KMS-11 (cell line): Measurements from ENCODE around the gene DMD.

ENCODE experiments used
- H2AFZ ChIP-seq: fragments of 200-600 bp; sonication (generic); 2 replicates; pipeline ENCODE4 v1.6.1; 2016; ENCODE audit warnings: antibody characterized with exemption, mixed run types, low read depth
- H3K27ac ChIP-seq: fragments of 200-600 bp; sonication (generic); 2 replicates; pipeline ENCODE4 v1.6.1; 2016; ENCODE audit warnings: mild to moderate bottlenecking, mixed run types
- H3K27me3 ChIP-seq: fragments of 200-600 bp; sonication (generic); 2 replicates; pipeline ENCODE4 v1.6.1; 2017; ENCODE audit warnings: mild to moderate bottlenecking, low read depth, mixed run types, moderate library complexity; ENCODE audit not compliant: insufficient read depth
- H3K36me3 ChIP-seq: fragments of 200-600 bp; sonication (generic); 2 replicates; pipeline ENCODE4 v1.6.1; 2017; ENCODE audit warnings: mild to moderate bottlenecking, mixed run types; ENCODE audit not compliant: insufficient read depth
- H3K4me1 ChIP-seq: fragments of 200-600 bp; sonication (generic); 2 replicates; pipeline ENCODE4 v1.6.1; 2016; ENCODE audit warnings: mild to moderate bottlenecking, low read depth, mixed run types; ENCODE audit not compliant: poor library complexity, severe bottlenecking
- H3K4me2 ChIP-seq: fragments of 200-600 bp; sonication (generic); 2 replicates; pipeline ENCODE4 v1.7.0; 2016; ENCODE audit warnings: mild to moderate bottlenecking, mixed run types
- H3K4me3 ChIP-seq: fragments of 200-600 bp; sonication (generic); IDR thresholded peaks from 2 replicates; pipeline ENCODE4 v1.6.1; 2017; ENCODE audit warnings: low read depth, low read length, mixed read lengths; ENCODE audit not compliant: insufficient read depth
- H3K79me2 ChIP-seq: fragments of 200-600 bp; sonication (generic); 2 replicates; pipeline ENCODE4 v1.6.1; 2016; ENCODE audit warnings: low read depth, mixed run types; ENCODE audit not compliant: insufficient read depth
- H3K9ac ChIP-seq: fragments of 200-600 bp; sonication (generic); 2 replicates; pipeline ENCODE4 v1.6.1; 2016; ENCODE audit warnings: mild to moderate bottlenecking, mixed run types
- H4K20me1 ChIP-seq: fragments of 200-600 bp; sonication (generic); 2 replicates; pipeline ENCODE4 v1.6.1; 2016; ENCODE audit warnings: mild to moderate bottlenecking, mixed run types; ENCODE audit not compliant: insufficient read depth
- TF ChIP-seq, protein P1 (sequence below): fragments of 200-600 bp; sonication (generic); conservative IDR thresholded peaks from 2 replicates; pipeline ENCODE4 v1.6.1; 2017; ENCODE audit warnings: low read depth, mild to moderate bottlenecking, antibody characterized with exemption, low read length, moderate library complexity, mixed read lengths

Gene DMD

DNA sequence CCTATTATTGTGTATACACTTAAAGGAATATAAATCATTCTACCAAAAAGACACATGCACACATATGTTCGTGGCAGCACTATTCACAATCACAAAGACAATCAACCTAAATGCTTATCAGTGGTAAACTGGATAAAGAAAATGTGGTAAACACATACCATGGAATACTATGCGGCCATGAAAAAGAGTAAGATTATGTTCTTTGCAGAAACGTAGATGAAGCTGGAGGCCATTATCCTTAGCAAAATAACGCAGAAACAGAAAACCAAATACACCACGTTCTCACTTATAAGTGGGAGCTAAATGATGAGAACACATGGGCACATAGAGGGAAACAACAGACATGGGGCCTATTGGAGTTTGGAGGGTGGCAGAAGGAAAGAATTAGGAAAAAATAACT lies 593.2 kb downstream of the DMD start:
- H3K4me2 ChIP-seq: no peak overlapping the region
- no peak overlapping the region for H2AFZ ChIP-seq
- no peaks in the 10 kb centered on the region for H3K79me2 ChIP-seq
- no peaks in the 10 kb centered on the region for H3K36me3 ChIP-seq
- no peak overlapping the region for H3K27ac ChIP-seq
- no peaks in the 10 kb centered on the region for H3K4me1 ChIP-seq
- H3K9ac ChIP-seq: no peak overlapping the region
- no peaks in the 10 kb centered on the region for H3K27me3 ChIP-seq
- no peaks in the 10 kb centered on the region for H4K20me1 ChIP-seq
- TF ChIP-seq, protein P1, sequence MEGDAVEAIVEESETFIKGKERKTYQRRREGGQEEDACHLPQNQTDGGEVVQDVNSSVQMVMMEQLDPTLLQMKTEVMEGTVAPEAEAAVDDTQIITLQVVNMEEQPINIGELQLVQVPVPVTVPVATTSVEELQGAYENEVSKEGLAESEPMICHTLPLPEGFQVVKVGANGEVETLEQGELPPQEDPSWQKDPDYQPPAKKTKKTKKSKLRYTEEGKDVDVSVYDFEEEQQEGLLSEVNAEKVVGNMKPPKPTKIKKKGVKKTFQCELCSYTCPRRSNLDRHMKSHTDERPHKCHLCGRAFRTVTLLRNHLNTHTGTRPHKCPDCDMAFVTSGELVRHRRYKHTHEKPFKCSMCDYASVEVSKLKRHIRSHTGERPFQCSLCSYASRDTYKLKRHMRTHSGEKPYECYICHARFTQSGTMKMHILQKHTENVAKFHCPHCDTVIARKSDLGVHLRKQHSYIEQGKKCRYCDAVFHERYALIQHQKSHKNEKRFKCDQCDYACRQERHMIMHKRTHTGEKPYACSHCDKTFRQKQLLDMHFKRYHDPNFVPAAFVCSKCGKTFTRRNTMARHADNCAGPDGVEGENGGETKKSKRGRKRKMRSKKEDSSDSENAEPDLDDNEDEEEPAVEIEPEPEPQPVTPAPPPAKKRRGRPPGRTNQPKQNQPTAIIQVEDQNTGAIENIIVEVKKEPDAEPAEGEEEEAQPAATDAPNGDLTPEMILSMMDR: no peak
- H3K4me3 ChIP-seq: no peak overlapping the region

- no peak overlapping the region for H3K4me2 ChIP-seq
- H3K4me3 ChIP-seq: no peak overlapping the region
- no peaks in the 10 kb centered on the region for H3K27me3 ChIP-seq
- H3K4me1 ChIP-seq: no peaks in the 10 kb centered on the region
- H4K20me1 ChIP-seq: no peaks in the 10 kb centered on the region
- H3K9ac ChIP-seq: no peak overlapping the region
- TF ChIP-seq, protein P1: no peak
- H3K27ac ChIP-seq: no peak overlapping the region
- no peaks in the 10 kb centered on the region for H3K36me3 ChIP-seq
- no peak overlapping the region for H2AFZ ChIP-seq
- no peaks in the 10 kb centered on the region for H3K79me2 ChIP-seq
These were observed 596.6 kb downstream of the DMD start for GRCh38 chrX:32614707-32615106.

DNA sequence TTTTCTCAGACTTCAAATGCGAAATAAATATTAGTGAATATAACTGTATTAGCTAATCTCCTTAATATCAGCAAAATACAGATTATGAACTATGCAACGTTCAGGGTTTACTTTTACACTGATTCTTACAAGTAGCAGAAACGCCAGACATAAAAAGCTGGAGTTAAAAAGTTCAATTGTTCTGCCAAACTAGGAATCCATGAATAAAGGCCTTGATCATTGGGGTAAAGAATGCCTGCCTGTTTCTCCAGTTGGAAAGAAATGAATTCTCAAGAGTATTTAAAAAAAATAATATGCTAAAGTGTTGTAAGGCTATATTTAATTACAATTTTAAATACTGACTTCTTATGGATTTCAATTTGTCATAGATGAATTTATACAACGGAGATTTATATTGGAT lies 612.2 kb downstream of the DMD start:
- H3K4me2 ChIP-seq: no peak overlapping the region
- H3K79me2 ChIP-seq: no peaks in the 10 kb centered on the region
- TF ChIP-seq, protein P1: no peak
- no peaks in the 10 kb centered on the region for H3K27me3 ChIP-seq
- no peak overlapping the region for H3K4me3 ChIP-seq
- H3K27ac ChIP-seq: no peak overlapping the region
- H3K36me3 ChIP-seq: no peaks in the 10 kb centered on the region
- no peak overlapping the region for H2AFZ ChIP-seq
- no peak overlapping the region for H3K9ac ChIP-seq
- no peaks in the 10 kb centered on the region for H3K4me1 ChIP-seq
- H4K20me1 ChIP-seq: no peaks in the 10 kb centered on the region

- H3K4me1 ChIP-seq: no peaks in the 10 kb centered on the region
- TF ChIP-seq, protein P1: no peak
- H3K4me2 ChIP-seq: no peak overlapping the region
- H3K79me2 ChIP-seq: no peaks in the 10 kb centered on the region
- H4K20me1 ChIP-seq: no peaks in the 10 kb centered on the region
- no peak overlapping the region for H2AFZ ChIP-seq
- H3K27me3 ChIP-seq: no peaks in the 10 kb centered on the region
- no peak overlapping the region for H3K4me3 ChIP-seq
- H3K27ac ChIP-seq: no peak overlapping the region
- H3K9ac ChIP-seq: no peak overlapping the region
- H3K36me3 ChIP-seq: no peaks in the 10 kb centered on the region
These were observed 612.6 kb downstream of the DMD start for GRCh38 chrX:32598707-32599106.
